Transverse colon (tissue), 4 donors: ENCODE measurements around the gene TMEM88. TPM values are rescaled to one million over a fixed set of nuclear protein-coding genes. Genes with fewer than 3 reads are reported as not detected.

Source experiments
- DNase-seq: peaks from one replicate; pipeline ENCODE4 v3.0.0-alpha.2; 2019
- H3K27ac ChIP-seq, 4 donors: fragments of 200-600 bp; sonication (generic); 2 replicates each; pipeline ENCODE4 v1.5.1; 2016 to 2018; ENCODE audit warnings: inconsistent platforms in 4 of 4
- H3K27me3 ChIP-seq: fragments of 200-600 bp; sonication (generic); 2 replicates; pipeline ENCODE4 v1.5.1; 2017; ENCODE audit warnings: inconsistent platforms
- H3K36me3 ChIP-seq, 4 donors: fragments of 200-600 bp; sonication (generic); 2 replicates each; pipeline ENCODE4 v1.5.1; 2017 to 2019; ENCODE audit warnings: inconsistent platforms in 4 of 4
- H3K4me1 ChIP-seq, 4 donors: fragments of 200-600 bp; sonication (generic); 2 replicates each; pipeline ENCODE4 v1.5.1; 2017 to 2020; ENCODE audit warnings: inconsistent platforms in 4 of 4
- H3K4me3 ChIP-seq, 4 donors: fragments of 200-600 bp; sonication (generic); 1 replicate in 1 of 4; 2 replicates in 3 of 4; pipeline versions ENCODE4 v1.5.1 to v1.6.1; 2017 to 2019; ENCODE audit warnings: inconsistent platforms in 4 of 4
- H3K9me3 ChIP-seq, 2 donors: fragments of 200-600 bp; sonication (generic); 2 replicates each; pipeline ENCODE4 v1.5.1; 2017 to 2019; ENCODE audit warnings: inconsistent platforms in 2 of 2
- EP300 ChIP-seq: sonication (generic); formaldehyde crosslinking; IDR thresholded peaks from one replicate; pipeline ENCODE4 v1.6.1; 2017; ENCODE audit warnings: antibody characterized with exemption, low read depth
- POLR2A ChIP-seq: fragments of 450-650 bp; IDR thresholded peaks from one replicate; pipeline ENCODE4 v1.6.1; 2016; ENCODE audit warnings: antibody characterized with exemption, mild to moderate bottlenecking, moderate library complexity
- POLR2AphosphoS5 ChIP-seq, 3 donors: sonication (generic); formaldehyde crosslinking; IDR thresholded peaks; one replicate each; pipeline ENCODE4 v1.6.1; 2016; ENCODE audit warnings: antibody characterized with exemption in 3 of 3
- WGBS, 2 donors: methylation state at CpG; one replicate each; pipeline ENCODE4 v1.1.5; 2018; ENCODE audit warnings: low coverage in 1 of 2; 5-methylcytosine and 5-hydroxymethylcytosine counted together
- in situ Hi-C, 4 donors: fragments of 200-750 bp; cut with MboI; loops; one replicate each; pipeline versions ENCODE4 v1.15.0 to v1.15.1; 2017; ENCODE audit warnings: low sequenced_read_pairs in 3 of 4, low pct_ligation_motif_present in 1 of 4, low pct_unique_long_range_greater_than_20kb in 1 of 4
- intact Hi-C: fragments of 100-400 bp; cut with DNase I; formaldehyde crosslinking; loops from one replicate; pipeline ENCODE4 v1.15.1; 2023; ENCODE audit warnings: low total_unique reads
- total RNA-seq, 4 donors: library from RNA; depleted of rRNA; stranded (reverse); fragments of >200 nt; gene quantifications; one replicate each; pipeline ENCODE4 v1.1.0, GENCODE V29; 2016
- TF ChIP-seq, protein P1 (sequence below), 5 experiments: fragments of 200-600 bp in 3 of 5; fragments of 450-650 bp in 2 of 5; sonication (generic) in 3 of 5; IDR thresholded peaks; 1 replicate in 2 of 5; 2 replicates in 3 of 5; pipeline ENCODE4 v1.5.1; 2016 to 2017; ENCODE audit warnings: antibody characterized with exemption in 5 of 5, inconsistent platforms in 3 of 5, mild to moderate bottlenecking in 2 of 5, moderate library complexity in 1 of 5

The TMEM88 gene
- total RNA-seq, 4 donors from 2014 or later = 2.4 to 13.1 (median 6.8) TPM

DNA sequence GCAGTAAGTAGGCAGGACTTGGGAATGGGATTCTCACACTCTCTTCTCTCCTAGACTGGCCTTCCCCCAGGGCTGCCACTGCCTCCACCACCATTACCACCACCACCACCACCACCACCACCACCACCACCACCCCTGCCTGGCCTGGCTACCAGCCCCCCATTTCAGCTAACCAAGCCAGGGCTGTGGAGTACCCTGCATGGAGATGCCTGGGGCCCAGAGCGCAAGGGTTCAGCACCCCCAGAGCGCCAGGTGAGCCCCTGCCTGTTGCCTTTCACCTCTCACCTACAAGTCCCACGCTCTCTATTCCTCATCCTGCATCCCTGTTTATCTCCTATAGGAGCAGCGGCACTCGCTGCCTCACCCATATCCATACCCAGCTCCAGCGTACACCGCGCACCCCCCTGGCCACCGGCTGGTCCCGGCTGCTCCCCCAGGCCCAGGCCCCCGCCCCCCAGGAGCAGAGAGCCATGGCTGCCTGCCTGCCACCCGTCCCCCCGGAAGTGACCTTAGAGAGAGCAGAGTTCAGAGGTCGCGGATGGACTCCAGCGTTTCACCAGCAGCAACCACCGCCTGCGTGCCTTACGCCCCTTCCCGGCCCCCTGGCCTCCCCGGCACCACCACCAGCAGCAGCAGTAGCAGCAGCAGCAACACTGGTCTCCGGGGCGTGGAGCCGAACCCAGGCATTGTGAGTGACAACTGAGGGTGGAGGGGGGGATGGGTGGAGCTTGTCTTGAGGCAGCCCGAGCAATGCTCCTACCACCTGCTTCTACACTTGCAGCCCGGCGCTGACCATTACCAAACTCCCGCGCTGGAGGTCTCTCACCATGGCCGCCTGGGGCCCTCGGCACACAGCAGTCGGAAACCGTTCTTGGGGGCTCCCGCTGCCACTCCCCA, 7.9 kb upstream of the TMEM88 start:
- Histone ChIP-seq H3K27ac (no peak overlapping the region), H3K27me3 (no peaks in the 10 kb centered on the region), H3K36me3 (peaks cover 0 to 45% (median 16%) of the 10 kb centered on the region in 4 donors), H3K9me3 (no peaks in the 10 kb centered on the region), H3K4me3 (no peak overlapping the region), H3K4me1 (peaks cover 10 to 39% (median 18%) of the 10 kb centered on the region in 4 donors)
- no peak for DNase-seq
- intact Hi-C loops (no loop called here), in situ Hi-C loops (no loop called here)
- TF ChIP-seq POLR2A (no peak), POLR2AphosphoS5 (IDR thresholded peaks at IDR 0.05) (no peak), EP300 (no peak)
- TF ChIP-seq, protein P1, sequence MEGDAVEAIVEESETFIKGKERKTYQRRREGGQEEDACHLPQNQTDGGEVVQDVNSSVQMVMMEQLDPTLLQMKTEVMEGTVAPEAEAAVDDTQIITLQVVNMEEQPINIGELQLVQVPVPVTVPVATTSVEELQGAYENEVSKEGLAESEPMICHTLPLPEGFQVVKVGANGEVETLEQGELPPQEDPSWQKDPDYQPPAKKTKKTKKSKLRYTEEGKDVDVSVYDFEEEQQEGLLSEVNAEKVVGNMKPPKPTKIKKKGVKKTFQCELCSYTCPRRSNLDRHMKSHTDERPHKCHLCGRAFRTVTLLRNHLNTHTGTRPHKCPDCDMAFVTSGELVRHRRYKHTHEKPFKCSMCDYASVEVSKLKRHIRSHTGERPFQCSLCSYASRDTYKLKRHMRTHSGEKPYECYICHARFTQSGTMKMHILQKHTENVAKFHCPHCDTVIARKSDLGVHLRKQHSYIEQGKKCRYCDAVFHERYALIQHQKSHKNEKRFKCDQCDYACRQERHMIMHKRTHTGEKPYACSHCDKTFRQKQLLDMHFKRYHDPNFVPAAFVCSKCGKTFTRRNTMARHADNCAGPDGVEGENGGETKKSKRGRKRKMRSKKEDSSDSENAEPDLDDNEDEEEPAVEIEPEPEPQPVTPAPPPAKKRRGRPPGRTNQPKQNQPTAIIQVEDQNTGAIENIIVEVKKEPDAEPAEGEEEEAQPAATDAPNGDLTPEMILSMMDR (IDR thresholded peaks at IDR 0.05) = no peak
- 86% methylated on average over 26 of the region's 34 CpGs; no CpG with 5 or more reads in 1 of the 2 donors for WGBS, 2 donors

DNA sequence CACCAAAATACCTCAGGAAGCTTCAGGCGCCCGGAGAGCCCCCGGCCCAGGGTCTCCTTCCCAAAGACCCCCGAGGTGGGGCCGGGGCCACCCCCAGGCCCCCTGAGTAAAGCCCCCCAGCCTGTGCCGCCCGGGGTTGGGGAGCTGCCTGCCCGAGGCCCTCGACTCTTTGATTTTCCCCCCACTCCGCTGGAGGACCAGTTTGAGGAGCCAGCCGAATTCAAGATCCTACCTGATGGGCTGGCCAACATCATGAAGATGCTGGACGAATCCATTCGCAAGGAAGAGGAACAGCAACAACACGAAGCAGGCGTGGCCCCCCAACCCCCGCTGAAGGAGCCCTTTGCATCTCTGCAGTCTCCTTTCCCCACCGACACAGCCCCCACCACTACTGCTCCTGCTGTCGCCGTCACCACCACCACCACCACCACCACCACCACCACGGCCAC, 6.7 kb upstream of the TMEM88 start:
- intact Hi-C loops (no loop called here), in situ Hi-C loops (no loop called here)
- no peak for DNase-seq
- peaks cover 0 to 50% (median 18%) of the 10 kb centered on the region in 4 donors for H3K36me3 ChIP-seq
- H3K27me3 ChIP-seq = no peaks in the 10 kb centered on the region
- H3K9me3 ChIP-seq = no peaks in the 10 kb centered on the region
- no peak overlapping the region for H3K4me3 ChIP-seq
- TF ChIP-seq EP300 (no peak), POLR2AphosphoS5 (IDR thresholded peaks at IDR 0.05) (no peak), POLR2A (no peak)
- TF ChIP-seq, protein P1 (IDR thresholded peaks at IDR 0.05) = no peak
- WGBS, 2 donors = 84 to 87% methylated on average over 3 to 20 of the region's 20 CpGs
- no peak overlapping the region for H3K27ac ChIP-seq
- peaks cover 11 to 32% (median 20%) of the 10 kb centered on the region in 4 donors for H3K4me1 ChIP-seq

DNA sequence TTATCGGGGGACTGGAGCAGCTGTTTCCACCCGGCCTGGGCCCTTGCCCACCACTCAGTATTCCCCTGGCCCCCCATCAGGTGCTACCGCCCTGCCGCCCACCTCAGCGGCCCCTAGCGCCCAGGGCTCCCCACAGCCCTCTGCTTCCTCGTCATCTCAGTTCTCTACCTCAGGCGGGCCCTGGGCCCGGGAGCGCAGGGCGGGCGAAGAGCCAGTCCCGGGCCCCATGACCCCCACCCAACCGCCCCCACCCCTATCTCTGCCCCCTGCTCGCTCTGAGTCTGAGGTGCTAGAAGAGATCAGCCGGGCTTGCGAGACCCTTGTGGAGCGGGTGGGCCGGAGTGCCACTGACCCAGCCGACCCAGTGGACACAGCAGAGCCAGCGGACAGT, 6.1 kb upstream of the TMEM88 start:
- intact Hi-C loops = no loop called here
- Histone ChIP-seq H3K4me3 (no peak overlapping the region), H3K27ac (no peak overlapping the region), H3K36me3 (peaks cover 0 to 56% (median 21%) of the 10 kb centered on the region in 4 donors), H3K27me3 (no peaks in the 10 kb centered on the region), H3K9me3 (no peaks in the 10 kb centered on the region), H3K4me1 (peaks cover 11 to 27% (median 20%) of the 10 kb centered on the region in 4 donors)
- no peak for DNase-seq
- in situ Hi-C loops = no loop called here
- 89% methylated on average over 18 of the region's 21 CpGs; no CpG with 5 or more reads in 1 of the 2 donors for WGBS, 2 donors
- TF ChIP-seq POLR2A (no peak), EP300 (no peak), POLR2AphosphoS5 (IDR thresholded peaks at IDR 0.05) (peak in 1 of 3 donors; percentile 0)
- TF ChIP-seq, protein P1 (IDR thresholded peaks at IDR 0.05) = no peak

DNA sequence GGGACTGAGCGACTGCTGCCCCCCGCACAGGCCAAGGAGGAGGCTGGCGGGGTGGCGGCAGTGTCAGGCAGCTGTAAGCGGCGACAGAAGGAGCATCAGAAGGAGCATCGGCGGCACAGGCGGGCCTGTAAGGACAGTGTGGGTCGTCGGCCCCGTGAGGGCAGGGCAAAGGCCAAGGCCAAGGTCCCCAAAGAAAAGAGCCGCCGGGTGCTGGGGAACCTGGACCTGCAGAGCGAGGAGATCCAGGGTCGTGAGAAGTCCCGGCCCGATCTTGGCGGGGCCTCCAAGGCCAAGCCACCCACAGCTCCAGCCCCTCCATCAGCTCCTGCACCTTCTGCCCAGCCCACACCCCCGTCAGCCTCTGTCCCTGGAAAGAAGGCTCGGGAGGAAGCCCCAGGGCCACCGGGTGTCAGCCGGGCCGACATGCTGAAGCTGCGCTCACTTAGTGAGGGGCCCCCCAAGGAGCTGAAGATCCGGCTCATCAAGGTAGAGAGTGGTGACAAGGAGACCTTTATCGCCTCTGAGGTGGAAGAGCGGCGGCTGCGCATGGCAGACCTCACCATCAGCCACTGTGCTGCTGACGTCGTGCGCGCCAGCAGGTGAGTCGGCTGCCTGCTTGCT, 5.6 kb upstream of the TMEM88 start:
- H3K9me3 ChIP-seq = no peaks in the 10 kb centered on the region
- peaks cover 0 to 60% (median 22%) of the 10 kb centered on the region in 4 donors for H3K36me3 ChIP-seq
- in situ Hi-C loops = no loop called here
- intact Hi-C loops = no loop called here
- TF ChIP-seq, protein P1 (IDR thresholded peaks at IDR 0.05) = no peak
- peak in 1 of 3 donors; percentile 3 for TF ChIP-seq POLR2AphosphoS5 (IDR thresholded peaks at IDR 0.05)
- 85% methylated on average over 35 of the region's 35 CpGs; no CpG with 5 or more reads in 1 of the 2 donors for WGBS, 2 donors
- no peak overlapping the region for H3K27ac ChIP-seq
- H3K4me3 ChIP-seq = no peak overlapping the region
- no peak for DNase-seq
- no peaks in the 10 kb centered on the region for H3K27me3 ChIP-seq
- H3K4me1 ChIP-seq = peaks cover 11 to 23% (median 20%) of the 10 kb centered on the region in 4 donors
